Rectal smooth muscle tissue (tissue), 1 donor: Measurements from ENCODE around the gene PARM1.
A peak's percentile ranks its signal among the peaks of the same experiment; 100 is the strongest.

Experiments used
- H3K27ac ChIP-seq: one replicate; pipeline ENCODE4 v1.7.0; 2013; ENCODE audit warnings: low read depth, low read length, inconsistent platforms
- H3K27me3 ChIP-seq: one replicate; pipeline ENCODE4 v1.7.0; 2013; ENCODE audit warnings: low read length; ENCODE audit not compliant: control insufficient read depth, insufficient read depth
- H3K36me3 ChIP-seq: one replicate; pipeline ENCODE4 v1.7.0; 2013; ENCODE audit warnings: low read length; ENCODE audit not compliant: control insufficient read depth, insufficient read depth
- H3K4me1 ChIP-seq: one replicate; pipeline ENCODE4 v1.7.0; 2013; ENCODE audit warnings: low read length; ENCODE audit not compliant: control insufficient read depth, insufficient read depth
- H3K4me3 ChIP-seq: one replicate; pipeline ENCODE4 v1.7.0; 2013; ENCODE audit warnings: low read length
- H3K9ac ChIP-seq: one replicate; pipeline ENCODE4 v1.7.0; 2013; ENCODE audit warnings: low read length

PARM1 gene

DNA sequence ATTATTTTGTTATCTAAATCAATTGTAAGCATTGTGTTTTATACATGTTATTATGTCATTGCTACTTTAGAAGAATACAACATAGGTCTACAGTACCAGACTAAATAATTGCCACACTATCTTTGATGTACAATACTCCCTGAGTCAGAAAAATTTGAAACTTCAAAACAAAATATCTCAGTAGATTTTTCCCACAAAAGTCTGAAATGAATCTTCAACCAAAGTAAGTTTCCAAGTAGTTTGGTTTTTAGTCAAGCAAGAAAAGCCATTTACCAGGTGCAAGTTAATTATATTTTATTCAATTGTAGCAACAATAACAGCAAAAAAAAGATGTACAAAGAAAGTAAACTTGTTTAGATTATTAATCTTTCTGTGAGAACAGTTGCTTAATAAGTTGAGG is 11.4 kb upstream of the PARM1 start:
- H3K4me3 ChIP-seq = no peak overlapping the region
- H3K4me1 ChIP-seq = no peaks in the 10 kb centered on the region
- H3K9ac ChIP-seq = no peak overlapping the region
- no peaks in the 10 kb centered on the region for H3K36me3 ChIP-seq
- no peaks in the 10 kb centered on the region for H3K27me3 ChIP-seq
- no peak overlapping the region for H3K27ac ChIP-seq

DNA sequence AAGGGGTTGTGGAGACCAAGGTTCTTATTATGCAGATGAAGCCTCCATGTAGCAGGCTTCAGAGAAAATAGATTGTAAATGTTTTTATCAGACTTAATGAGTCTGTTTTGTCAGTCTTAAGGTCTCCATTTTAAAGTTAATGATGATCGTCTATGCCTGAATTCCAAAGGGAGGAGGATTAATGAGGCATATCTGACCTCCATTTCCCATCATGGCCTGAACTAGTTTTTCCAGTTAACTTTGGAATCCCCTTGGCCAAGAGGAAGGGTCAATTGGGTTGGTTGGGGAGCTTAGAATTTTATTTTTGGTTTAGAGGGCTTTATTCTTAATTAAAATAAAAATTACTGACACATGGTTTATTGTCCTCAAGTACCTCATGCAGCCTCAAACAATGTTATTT is 6.9 kb upstream of the PARM1 start:
- Histone ChIP-seq H3K9ac (no peak overlapping the region), H3K4me1 (no peaks in the 10 kb centered on the region), H3K4me3 (no peak overlapping the region), H3K36me3 (no peaks in the 10 kb centered on the region), H3K27ac (no peak overlapping the region), H3K27me3 (no peaks in the 10 kb centered on the region)

GRCh38 chr4:74930162-74930561 is 2.8 kb upstream of the PARM1 start:
- H3K4me3 ChIP-seq = no peak overlapping the region
- no peaks in the 10 kb centered on the region for H3K4me1 ChIP-seq
- H3K9ac ChIP-seq = no peak overlapping the region
- no peak overlapping the region for H3K27ac ChIP-seq
- no peaks in the 10 kb centered on the region for H3K27me3 ChIP-seq
- H3K36me3 ChIP-seq = no peaks in the 10 kb centered on the region

GRCh38 chr4:74931376-74931775 is 1.5 kb upstream of the PARM1 start:
- Histone ChIP-seq H3K27me3 (no peaks in the 10 kb centered on the region), H3K4me1 (no peaks in the 10 kb centered on the region), H3K9ac (no peak overlapping the region), H3K27ac (no peak overlapping the region), H3K4me3 (no peak overlapping the region), H3K36me3 (no peaks in the 10 kb centered on the region)

DNA sequence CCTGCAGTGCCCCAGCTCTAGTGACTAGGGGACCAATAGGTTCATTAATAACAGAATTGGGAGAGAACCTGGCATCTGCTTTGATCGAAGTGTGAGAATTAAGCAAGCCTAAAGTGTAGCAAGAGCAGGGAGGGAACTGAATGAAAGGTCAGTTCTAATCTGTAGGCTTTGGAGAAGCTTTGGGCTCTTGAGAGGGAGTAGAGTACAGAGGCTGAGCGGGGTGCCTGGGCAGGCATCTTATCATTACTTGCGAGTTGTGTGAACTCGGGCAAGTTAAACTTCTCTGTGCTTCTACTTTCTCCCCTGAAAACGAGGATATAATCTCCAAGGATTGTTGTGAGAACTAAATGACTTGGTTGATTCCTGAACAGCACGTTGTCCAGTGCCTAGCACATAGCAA is 906 bp upstream of the PARM1 start:
- no peaks in the 10 kb centered on the region for H3K27me3 ChIP-seq
- no peak overlapping the region for H3K9ac ChIP-seq
- H3K4me3 ChIP-seq = no peak overlapping the region
- no peak overlapping the region for H3K27ac ChIP-seq
- no peaks in the 10 kb centered on the region for H3K4me1 ChIP-seq
- no peaks in the 10 kb centered on the region for H3K36me3 ChIP-seq

DNA sequence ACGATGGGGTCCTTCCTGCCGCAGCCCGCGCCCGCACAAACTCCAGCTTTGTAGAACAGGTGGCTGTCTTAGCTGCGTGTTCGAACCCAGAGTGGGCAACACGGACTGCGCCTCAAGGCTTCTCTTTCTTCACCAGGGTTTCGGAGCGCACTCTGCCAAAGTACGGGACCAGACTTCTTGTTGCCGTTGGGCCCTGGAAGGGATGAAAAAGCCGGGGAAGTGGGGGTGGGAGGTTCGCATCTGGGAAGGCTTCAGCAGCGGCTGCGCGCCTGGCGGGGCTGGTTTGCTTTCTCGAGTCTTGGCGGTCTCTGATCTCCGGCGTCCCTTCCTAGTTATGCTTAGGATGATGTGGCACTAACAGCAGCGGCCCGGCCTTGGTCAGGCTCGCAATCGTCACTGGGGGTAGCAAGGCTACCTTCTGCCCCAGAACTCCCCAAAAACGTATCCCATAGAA is 673 bp downstream of the PARM1 start:
- no peaks in the 10 kb centered on the region for H3K27me3 ChIP-seq
- peak overlapping the region; percentile 55 for H3K27ac ChIP-seq
- peak overlapping the region; percentile 35 for H3K9ac ChIP-seq
- H3K4me3 ChIP-seq = peak overlapping the region; percentile 84
- H3K4me1 ChIP-seq = no peaks in the 10 kb centered on the region
- no peaks in the 10 kb centered on the region for H3K36me3 ChIP-seq

GRCh38 chr4:74934016-74934831 is 1.3 kb downstream of the PARM1 start:
- Histone ChIP-seq H3K27ac (peak overlapping the region; percentile 55), H3K9ac (peak overlapping the region; percentile 35), H3K4me3 (peak overlapping the region; percentile 84)

GRCh38 chr4:74934888-74935287 is 2.0 kb downstream of the PARM1 start:
- H3K4me3 ChIP-seq = peak overlapping the region; percentile 84
- no peaks in the 10 kb centered on the region for H3K27me3 ChIP-seq
- H3K9ac ChIP-seq = no peak overlapping the region
- H3K36me3 ChIP-seq = no peaks in the 10 kb centered on the region
- H3K27ac ChIP-seq = no peak overlapping the region
- H3K4me1 ChIP-seq = no peaks in the 10 kb centered on the region

More at GRCh38 chr4:74934016-74934831, 1.3 kb downstream of the PARM1 start:
- Histone ChIP-seq H3K4me1 (no peaks in the 10 kb centered on the region), H3K27me3 (no peaks in the 10 kb centered on the region), H3K36me3 (no peaks in the 10 kb centered on the region)

- H3K27me3 ChIP-seq = no peaks in the 10 kb centered on the region
- no peaks in the 10 kb centered on the region for H3K36me3 ChIP-seq
- no peaks in the 10 kb centered on the region for H3K4me1 ChIP-seq
- no peak overlapping the region for H3K4me3 ChIP-seq
- H3K27ac ChIP-seq = no peak overlapping the region
- H3K9ac ChIP-seq = no peak overlapping the region
These were observed 8.2 kb downstream of the PARM1 start for GRCh38 chr4:74941123-74941522.

- no peaks in the 10 kb centered on the region for H3K4me1 ChIP-seq
- H3K27ac ChIP-seq = no peak overlapping the region
- H3K4me3 ChIP-seq = no peak overlapping the region
- H3K9ac ChIP-seq = no peak overlapping the region
- no peaks in the 10 kb centered on the region for H3K36me3 ChIP-seq
- no peaks in the 10 kb centered on the region for H3K27me3 ChIP-seq
These were observed 9.5 kb downstream of the PARM1 start for GRCh38 chr4:74942251-74942917.

DNA sequence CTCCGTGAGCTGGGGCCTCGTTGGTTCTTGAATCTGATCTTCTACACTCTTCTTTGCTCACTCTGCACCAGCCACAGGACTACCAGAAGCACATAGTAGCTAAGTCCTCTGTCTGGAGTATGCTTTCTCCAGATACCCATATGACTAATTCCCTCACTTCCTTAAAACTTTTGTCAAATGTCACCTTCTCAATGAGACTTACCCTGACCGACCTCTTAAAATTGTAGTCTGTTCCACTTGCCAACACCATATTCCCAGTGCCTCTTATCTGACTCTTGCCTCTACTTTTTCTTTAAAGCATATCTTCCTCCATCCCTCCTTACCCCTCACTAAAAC is 10.0 kb downstream of the PARM1 start:
- Histone ChIP-seq H3K4me1 (no peaks in the 10 kb centered on the region), H3K27ac (no peak overlapping the region), H3K9ac (no peak overlapping the region), H3K4me3 (no peak overlapping the region), H3K36me3 (no peaks in the 10 kb centered on the region), H3K27me3 (no peaks in the 10 kb centered on the region)

DNA sequence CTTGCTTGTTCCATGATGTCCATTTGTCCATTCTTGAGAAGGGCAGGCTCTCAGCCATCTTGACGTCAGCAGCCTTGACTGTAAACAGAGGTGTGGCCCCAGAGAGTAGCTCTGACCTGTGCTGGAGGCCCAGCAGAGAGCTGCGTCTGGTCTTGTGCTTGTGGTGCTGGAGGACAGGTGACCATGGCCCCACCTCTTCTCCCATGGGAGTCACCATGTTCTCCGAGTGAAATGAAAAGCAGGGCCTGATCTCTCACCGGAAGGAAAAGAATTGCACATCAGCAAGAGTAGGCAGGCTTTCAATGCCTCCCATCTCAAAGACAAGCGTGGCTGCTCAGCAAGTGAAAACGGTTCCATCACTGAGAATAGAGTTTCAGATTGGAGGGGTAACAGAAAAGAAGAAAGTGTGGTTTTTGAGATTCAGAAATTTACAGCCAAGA is 11.5 kb downstream of the PARM1 start:
- Histone ChIP-seq H3K4me1 (no peaks in the 10 kb centered on the region), H3K27me3 (no peaks in the 10 kb centered on the region), H3K4me3 (no peak overlapping the region), H3K9ac (no peak overlapping the region), H3K36me3 (no peaks in the 10 kb centered on the region), H3K27ac (no peak overlapping the region)

- H3K9ac ChIP-seq = no peak overlapping the region
- H3K27me3 ChIP-seq = no peaks in the 10 kb centered on the region
- H3K4me1 ChIP-seq = no peaks in the 10 kb centered on the region
- H3K36me3 ChIP-seq = no peaks in the 10 kb centered on the region
- H3K27ac ChIP-seq = no peak overlapping the region
- no peak overlapping the region for H3K4me3 ChIP-seq
These were observed 13.3 kb downstream of the PARM1 start for GRCh38 chr4:74946196-74946595.
